Activated B cell treated with CpG ODN at 0.5 μM for 24 hours (primary cell): ENCODE data around the gene BSCL2. TPM values are rescaled to one million over a fixed set of nuclear protein-coding genes. Genes with fewer than 3 reads are reported as not detected.

Experiments
- ATAC-seq: fragments of 200-7000 bp; cut with Tn5 transposase; one replicate; pipeline ENCODE4 v1.10.0; 2021; ENCODE audit warnings: low read depth, mild to moderate bottlenecking, moderate library complexity
- CTCF ChIA-PET: fragments of 350-600 bp; sonication (Branson Sonifier 250); formaldehyde crosslinking; loops from one replicate; lab custom pipeline; 2021; ENCODE audit warnings: antibody characterized with exemption; lab: Charles Lee
- POLR2A ChIA-PET: fragments of 350-600 bp; sonication (Branson Sonifier 250); formaldehyde crosslinking; loops from one replicate; lab custom pipeline; 2021; ENCODE audit warnings: antibody characterized with exemption; lab: Charles Lee
- DNase-seq: peaks from one replicate; pipeline ENCODE4 v3.0.0; 2022
- H3K27ac Mint-ChIP-seq: one replicate; pipeline ENCODE4 v1.8.0; 2020; ENCODE audit warnings: mixed read lengths
- H3K27me3 Mint-ChIP-seq: one replicate; pipeline ENCODE4 v1.8.0; 2021; ENCODE audit warnings: mixed read lengths
- H3K36me3 Mint-ChIP-seq: one replicate; pipeline ENCODE4 v1.8.0; 2021; ENCODE audit warnings: low read depth, mixed read lengths
- H3K4me1 Mint-ChIP-seq: one replicate; pipeline ENCODE4 v1.8.0; 2021; ENCODE audit warnings: mixed read lengths
- H3K4me3 Mint-ChIP-seq: one replicate; pipeline ENCODE4 v1.8.0; 2020; ENCODE audit warnings: mild to moderate bottlenecking, mixed read lengths
- H3K9me3 Mint-ChIP-seq: one replicate; pipeline ENCODE4 v1.8.0; 2020; ENCODE audit warnings: mixed read lengths
- intact Hi-C: fragments of 100-400 bp; cut with micrococcal nuclease; formaldehyde crosslinking; loops from one replicate; pipeline ENCODE4 v1.15.1; 2024
- total RNA-seq: library from RNA; stranded (reverse); gene quantifications from 2 replicates; pipeline ENCODE4 v1.2.3, GENCODE V29; 2022
- TF ChIP-seq, protein P1 (sequence below): fragments of 200-600 bp; IDR thresholded peaks from one replicate; pipeline ENCODE4 v1.8.0; 2022; ENCODE audit warnings: antibody characterized with exemption, mild to moderate bottlenecking

BSCL2 gene
- total RNA-seq, 1 donor from 2014 or later = 18.6 TPM

DNA sequence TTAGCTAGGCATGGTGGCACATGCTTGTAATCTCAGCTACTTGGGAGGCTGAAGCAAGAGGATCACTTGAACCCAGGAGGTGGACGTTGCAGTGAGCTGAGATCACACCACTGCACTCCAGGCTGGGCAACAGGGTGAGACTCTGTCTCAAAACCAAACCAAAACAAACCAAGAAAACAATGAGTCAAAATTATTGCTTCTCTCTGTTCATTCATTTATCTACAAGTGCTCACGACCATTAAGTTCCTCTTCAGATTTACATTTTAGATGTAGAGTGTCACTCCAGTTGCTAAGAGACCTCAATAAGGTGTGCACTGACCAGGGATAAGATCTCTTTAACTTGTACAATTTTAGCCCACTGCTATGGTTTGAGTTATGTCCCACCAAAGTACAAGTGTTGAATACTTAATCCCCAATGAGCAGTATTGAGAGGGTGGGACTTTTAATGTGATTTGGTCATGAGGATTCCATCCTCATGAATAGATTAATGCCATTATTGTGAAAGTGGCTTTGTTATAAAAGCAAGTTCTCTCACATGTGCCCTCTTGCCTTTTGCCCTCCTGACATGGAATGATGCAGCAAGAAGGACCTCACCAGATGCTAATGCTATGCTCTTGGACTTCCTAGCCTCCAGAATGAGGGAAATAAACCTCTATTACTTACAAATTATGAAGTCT lies 12.2 kb upstream of the BSCL2 start:
- Mint-ChIP-seq H3K4me3 (no peak overlapping the region), H3K36me3 (peaks cover 98% of the 10 kb centered on the region), H3K9me3 (no peaks in the 10 kb centered on the region), H3K27ac (no peak overlapping the region), H3K27me3 (no peaks in the 10 kb centered on the region), H3K4me1 (peaks cover 17% of the 10 kb centered on the region)
- ChIA-PET CTCF (no interaction called here), POLR2A (interaction anchor here (0.7 to 1.6 kb wide), 4 partner anchors 8 to 112 kb away, joined by 3 to 5 read pairs (median 4); partner anchors contain the start of genes GANAB, HNRNPUL2 and STX5)
- ATAC-seq (no peak), DNase-seq (no peak)
- TF ChIP-seq, protein P1, sequence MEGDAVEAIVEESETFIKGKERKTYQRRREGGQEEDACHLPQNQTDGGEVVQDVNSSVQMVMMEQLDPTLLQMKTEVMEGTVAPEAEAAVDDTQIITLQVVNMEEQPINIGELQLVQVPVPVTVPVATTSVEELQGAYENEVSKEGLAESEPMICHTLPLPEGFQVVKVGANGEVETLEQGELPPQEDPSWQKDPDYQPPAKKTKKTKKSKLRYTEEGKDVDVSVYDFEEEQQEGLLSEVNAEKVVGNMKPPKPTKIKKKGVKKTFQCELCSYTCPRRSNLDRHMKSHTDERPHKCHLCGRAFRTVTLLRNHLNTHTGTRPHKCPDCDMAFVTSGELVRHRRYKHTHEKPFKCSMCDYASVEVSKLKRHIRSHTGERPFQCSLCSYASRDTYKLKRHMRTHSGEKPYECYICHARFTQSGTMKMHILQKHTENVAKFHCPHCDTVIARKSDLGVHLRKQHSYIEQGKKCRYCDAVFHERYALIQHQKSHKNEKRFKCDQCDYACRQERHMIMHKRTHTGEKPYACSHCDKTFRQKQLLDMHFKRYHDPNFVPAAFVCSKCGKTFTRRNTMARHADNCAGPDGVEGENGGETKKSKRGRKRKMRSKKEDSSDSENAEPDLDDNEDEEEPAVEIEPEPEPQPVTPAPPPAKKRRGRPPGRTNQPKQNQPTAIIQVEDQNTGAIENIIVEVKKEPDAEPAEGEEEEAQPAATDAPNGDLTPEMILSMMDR = no peak
- intact Hi-C loops = no loop called here

DNA sequence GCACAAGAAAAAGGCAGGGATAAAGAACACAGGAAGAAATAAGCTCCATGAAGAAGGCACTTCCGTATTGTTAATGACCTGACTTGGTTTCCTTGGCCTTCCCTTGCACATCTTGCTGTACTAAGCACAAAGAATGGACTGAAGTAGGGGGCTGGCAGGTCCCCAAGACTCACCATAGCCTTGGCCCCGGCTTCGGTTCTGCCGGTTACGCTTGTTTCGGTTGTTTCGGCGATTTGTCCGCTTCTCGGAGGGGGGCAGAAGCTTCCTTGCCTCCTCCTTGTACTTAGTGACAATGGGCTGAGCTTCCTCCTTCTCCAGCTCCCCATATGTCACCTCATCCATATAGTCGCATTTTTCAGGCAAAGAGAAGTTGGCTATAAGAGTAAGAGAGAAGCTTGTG lies 9.6 kb upstream of the BSCL2 start:
- Mint-ChIP-seq H3K4me1 (peaks cover 20% of the 10 kb centered on the region), H3K27ac (no peak overlapping the region), H3K36me3 (peaks cover 94% of the 10 kb centered on the region), H3K9me3 (no peaks in the 10 kb centered on the region), H3K4me3 (no peak overlapping the region), H3K27me3 (no peaks in the 10 kb centered on the region)
- CTCF ChIA-PET = no interaction called here
- intact Hi-C loops = no loop called here
- no peak for ATAC-seq
- TF ChIP-seq, protein P1 = no peak
- DNase-seq = no peak
- POLR2A ChIA-PET = interaction anchor here (1.8 kb wide), 1 partner anchor 10 kb away, joined by 6 read pairs; the partner anchor contains the start of gene HNRNPUL2

DNA sequence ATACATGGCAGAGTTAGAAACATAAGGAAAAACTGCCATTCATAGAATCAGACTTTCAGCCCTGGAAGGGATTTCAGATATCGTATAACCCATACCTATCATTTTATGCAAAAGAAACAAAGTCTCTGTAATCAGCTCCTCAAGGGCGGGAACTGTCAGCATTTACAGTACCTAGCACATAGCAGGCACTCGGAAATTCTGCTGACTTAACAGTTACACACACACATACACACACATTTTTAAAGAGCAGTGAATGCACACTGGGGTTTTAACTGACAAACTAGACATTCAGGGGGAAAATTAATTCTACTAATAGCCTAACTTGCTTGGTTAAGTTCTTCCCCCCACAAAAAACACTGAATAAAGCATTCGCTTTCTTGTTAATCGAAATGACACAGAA lies 9.0 kb upstream of the BSCL2 start:
- DNase-seq (no peak), ATAC-seq (no peak)
- Mint-ChIP-seq H3K27ac (no peak overlapping the region), H3K9me3 (no peaks in the 10 kb centered on the region), H3K4me3 (no peak overlapping the region), H3K4me1 (peaks cover 20% of the 10 kb centered on the region), H3K27me3 (no peaks in the 10 kb centered on the region), H3K36me3 (peaks cover 92% of the 10 kb centered on the region)
- TF ChIP-seq, protein P1 = no peak
- intact Hi-C loops = no loop called here
- POLR2A ChIA-PET = interaction anchor here (0.5 to 0.8 kb wide), 4 partner anchors 10 to 43 kb away, joined by 3 to 10 read pairs (median 4); partner anchors contain the start of genes HNRNPUL2 and TTC9C
- CTCF ChIA-PET = no interaction called here

DNA sequence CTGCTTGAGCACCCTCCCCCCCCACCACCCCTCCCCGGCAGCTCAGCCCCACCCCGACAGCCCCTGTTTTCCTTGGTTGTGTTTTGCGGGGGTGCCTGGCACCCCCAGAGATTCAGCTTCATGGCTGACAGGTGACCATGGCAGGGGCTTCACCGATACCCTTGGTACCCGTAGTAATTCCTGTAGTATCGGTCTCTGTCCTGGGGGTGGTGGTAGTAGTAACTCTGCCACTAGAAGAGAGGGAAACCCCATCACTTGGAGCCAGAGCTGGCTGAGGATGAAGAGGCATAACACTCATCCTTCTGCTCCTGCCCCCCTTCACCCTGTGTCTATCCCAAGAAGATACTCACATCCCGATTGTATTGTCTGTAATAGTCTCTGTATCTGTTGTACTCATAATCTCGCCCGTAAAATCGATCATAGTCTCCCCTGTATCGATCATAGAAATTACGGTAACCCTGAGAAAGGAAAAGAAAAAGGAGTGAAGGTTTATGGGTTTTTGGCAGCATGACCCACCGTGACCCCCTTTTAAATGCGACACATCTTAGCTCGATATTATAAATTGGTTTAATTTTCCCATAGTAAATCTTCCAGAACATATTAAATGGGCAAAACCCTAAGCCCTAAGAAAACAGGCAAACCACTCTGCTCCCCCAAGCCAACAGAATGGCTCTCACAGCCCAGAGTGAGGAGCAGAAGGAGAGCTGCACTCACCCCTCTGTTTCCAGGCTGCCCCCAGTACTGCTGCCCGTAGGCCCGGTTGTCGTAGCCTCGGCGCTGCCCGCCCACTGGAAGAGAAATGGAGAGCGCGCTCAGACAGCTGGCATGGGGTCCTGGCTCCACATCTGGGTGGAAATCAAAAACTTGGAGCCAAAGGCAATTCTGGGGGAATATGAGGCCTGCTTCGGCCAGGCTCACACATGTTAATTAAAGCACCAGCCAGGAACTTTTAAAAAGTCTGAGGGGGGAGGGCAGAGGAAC lies 8.2 kb upstream of the BSCL2 start:
- Mint-ChIP-seq H3K27me3 (no peaks in the 10 kb centered on the region), H3K36me3 (peaks cover 92% of the 10 kb centered on the region), H3K27ac (no peak overlapping the region), H3K4me1 (peaks cover 17% of the 10 kb centered on the region), H3K4me3 (no peak overlapping the region), H3K9me3 (no peaks in the 10 kb centered on the region)
- ChIA-PET POLR2A (interaction anchor here (0.5 to 1.7 kb wide), 6 partner anchors 11 to 44 kb away, joined by 3 to 12 read pairs (median 4); partner anchors contain the start of genes HNRNPUL2, TTC9C and ZBTB3), CTCF (no interaction called here)
- intact Hi-C loops = no loop called here
- DNase-seq = no peak
- TF ChIP-seq, protein P1 = no peak
- no peak for ATAC-seq
